Kidney tubule cell (primary cell): ENCODE measurements around the gene RBPMS2.

Experiments used
- DNase-seq: peaks from one replicate; pipeline ENCODE4 v3.0.0-alpha.2; 2018; ENCODE audit warnings: low spot score

RBPMS2 gene

GRCh38 chr15:64782751-64783150 is 7.4 kb upstream of the RBPMS2 start:
- no peak for DNase-seq

DNA sequence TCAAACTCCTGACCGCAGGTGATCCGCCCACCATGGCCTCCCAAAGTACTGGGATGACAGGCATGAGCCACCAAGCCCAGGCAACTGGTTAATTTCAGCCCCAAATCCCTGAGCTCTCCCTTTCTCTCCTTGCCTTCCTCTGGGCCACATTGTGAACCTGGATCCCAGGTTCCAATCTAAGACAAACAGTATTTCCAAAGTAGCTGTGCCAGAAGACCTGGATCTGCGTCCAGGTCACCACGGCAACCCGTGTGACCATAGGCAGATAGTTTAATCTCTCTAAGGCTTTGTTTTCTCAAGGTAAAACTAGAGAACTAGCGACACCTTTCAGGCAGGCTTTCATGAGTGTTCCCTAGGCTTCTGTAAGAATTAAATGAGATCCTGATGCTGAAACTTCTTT is 5.9 kb upstream of the RBPMS2 start:
- DNase-seq: no peak

GRCh38 chr15:64780600-64781156 is 5.3 kb upstream of the RBPMS2 start:
- DNase-seq: no peak

GRCh38 chr15:64779630-64780029 is 4.2 kb upstream of the RBPMS2 start:
- no peak for DNase-seq

GRCh38 chr15:64779024-64779423 is 3.6 kb upstream of the RBPMS2 start:
- DNase-seq: no peak

- no peak for DNase-seq
These were observed 1.0 kb upstream of the RBPMS2 start for GRCh38 chr15:64776402-64776786.

DNA sequence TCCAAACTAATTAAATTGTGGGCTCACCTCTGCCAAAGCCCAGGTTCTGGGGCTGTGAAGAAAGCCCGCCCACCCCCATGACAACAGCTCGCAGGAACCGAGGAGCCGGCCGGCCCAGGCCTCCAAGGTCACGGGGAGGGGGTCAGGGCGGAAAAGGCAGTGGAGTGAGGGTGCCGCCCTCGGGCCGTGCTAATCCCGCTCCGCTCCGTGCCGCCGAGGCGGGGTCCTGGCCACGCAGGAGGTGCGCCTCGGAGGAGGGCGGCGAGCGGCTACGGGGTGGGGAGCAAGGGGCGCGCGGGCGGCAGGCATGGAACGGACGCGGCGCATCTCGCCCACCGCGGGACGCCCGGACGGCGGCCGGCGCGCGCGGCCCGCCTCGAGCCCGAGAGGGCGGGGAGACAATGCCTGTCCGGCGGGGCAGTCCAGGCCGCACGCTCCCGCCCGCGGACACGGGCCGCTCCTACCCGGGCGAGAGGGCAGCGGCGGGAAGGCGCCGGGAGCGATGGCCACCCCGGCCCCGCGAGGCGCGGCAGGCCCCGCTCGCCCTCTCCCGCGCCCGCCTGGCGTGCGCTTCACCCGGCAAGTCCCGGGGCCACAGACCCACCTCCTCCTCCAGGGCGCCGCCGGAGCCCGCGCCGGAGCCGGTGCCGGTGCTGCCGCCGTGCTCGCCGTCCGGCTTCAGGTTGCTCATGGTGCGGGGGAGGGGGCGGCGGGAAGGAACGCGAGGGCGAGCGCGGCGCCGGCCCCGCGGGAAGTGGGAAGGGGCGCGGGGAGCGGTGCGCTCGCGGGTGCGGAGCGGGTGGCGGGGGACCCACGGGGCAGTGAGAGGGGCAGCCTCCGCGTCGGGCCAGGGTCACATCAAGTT is 528 bp downstream of the RBPMS2 start:
- DNase-seq: no peak

GRCh38 chr15:64774037-64774628 is 1.3 kb downstream of the RBPMS2 start:
- DNase-seq: no peak

GRCh38 chr15:64773606-64774005 is 1.8 kb downstream of the RBPMS2 start:
- no peak for DNase-seq

DNA sequence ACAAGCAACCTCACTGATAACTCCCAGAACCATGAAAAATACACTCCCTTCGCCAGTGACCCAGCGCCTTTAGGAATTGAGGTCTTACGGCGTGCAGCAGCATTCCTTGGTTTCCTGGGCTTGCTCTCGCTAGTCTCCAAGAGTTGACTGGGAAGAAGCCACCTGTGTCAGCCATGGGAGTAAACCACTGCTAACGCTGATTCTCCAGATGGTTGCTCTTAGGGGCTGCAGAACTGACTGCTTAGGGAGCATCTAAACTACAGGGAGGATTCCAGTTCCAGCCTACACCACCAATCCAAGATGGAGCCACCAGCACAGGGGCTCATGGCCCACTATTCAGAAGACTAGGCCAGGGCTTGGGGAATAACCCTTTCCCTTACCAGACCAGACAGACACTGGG is 2.4 kb downstream of the RBPMS2 start:
- DNase-seq: no peak

DNA sequence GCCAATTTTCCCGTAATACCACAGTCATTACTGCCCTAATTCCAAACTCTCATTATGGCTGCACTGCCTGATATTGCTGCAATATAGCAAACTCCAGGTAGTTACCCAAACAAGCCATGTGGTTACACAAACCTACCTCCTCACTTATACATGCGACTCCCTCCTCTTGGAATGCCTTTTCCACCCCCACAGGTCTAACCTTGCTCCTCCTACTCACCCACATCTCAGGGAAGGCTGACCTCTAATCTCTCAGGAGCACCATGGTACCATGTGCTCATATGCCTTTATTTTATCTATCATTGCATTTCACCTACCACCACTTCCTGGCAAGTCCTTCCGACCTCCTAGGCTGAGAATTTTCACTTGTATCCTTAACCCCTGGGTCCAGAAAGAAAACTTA is 2.9 kb downstream of the RBPMS2 start:
- DNase-seq: no peak

DNA sequence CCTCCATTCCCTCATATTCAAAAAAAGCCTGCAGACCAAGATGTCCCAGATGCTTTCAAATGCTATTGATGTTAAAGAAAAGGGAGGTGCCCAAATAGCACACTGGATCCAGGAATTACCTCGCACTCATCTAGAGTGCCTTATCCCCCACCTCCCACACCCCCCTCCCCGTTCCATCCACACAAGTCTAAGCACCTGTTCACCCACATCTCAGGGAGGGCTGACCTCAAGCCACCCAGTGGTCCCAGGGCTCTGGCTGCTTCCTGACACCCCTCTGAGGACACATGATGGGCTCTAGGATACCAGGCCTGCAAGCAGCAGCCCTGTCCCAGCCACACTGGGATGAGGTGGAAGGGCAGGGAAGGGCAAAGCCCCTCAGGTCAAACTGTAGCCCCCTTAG is 4.8 kb downstream of the RBPMS2 start:
- DNase-seq: no peak

- DNase-seq: no peak
These were observed 8.2 kb downstream of the RBPMS2 start for GRCh38 chr15:64767203-64767602.

GRCh38 chr15:64766058-64766457 is 9.3 kb downstream of the RBPMS2 start:
- no peak for DNase-seq

- no peak for DNase-seq
These were observed 11.5 kb downstream of the RBPMS2 start for GRCh38 chr15:64763874-64764273.

DNA sequence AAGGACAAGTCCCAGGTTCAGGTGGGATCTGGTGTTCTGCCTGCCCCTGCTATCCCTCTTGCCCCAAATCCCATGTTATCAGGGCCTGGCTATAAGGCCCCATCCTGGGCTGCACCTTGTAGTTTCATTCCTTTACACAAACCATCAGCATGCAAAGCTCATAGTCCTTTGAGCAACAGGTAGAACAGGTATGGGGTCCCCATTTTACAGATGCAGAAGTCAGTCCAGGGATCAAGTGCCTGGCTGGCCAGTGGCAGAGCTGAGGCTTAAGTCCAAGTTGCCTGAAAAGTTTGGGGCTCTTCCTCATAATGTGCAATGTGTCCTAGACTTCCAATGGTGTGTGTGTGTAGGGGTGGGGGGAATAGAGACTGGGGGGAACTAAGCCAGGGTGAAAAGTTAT is 11.9 kb downstream of the RBPMS2 start:
- DNase-seq: no peak

- DNase-seq: no peak
These were observed 12.4 kb downstream of the RBPMS2 start for GRCh38 chr15:64763021-64763420.

DNA sequence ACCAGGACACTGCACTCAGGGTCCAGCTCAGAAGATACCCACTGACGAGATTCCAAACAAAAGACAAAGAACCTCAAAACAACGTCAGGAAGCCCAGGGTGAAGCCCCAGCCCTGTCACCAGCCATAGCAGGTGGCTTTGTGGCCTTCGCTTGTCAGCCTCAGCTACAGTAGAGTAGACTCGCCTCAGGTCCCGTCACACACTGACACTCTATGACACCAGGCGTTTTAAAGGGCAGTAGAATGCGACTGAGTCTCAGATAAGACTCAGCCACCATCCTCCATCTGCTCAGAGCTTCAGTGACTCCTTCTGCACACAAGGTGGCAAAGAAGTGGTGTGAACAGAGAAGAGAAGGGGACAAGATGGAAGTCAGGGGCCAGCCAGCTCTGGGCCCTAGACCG is 12.8 kb downstream of the RBPMS2 start:
- no peak for DNase-seq

- DNase-seq: no peak
These were observed 14.2 kb downstream of the RBPMS2 start for GRCh38 chr15:64761156-64761555.

DNA sequence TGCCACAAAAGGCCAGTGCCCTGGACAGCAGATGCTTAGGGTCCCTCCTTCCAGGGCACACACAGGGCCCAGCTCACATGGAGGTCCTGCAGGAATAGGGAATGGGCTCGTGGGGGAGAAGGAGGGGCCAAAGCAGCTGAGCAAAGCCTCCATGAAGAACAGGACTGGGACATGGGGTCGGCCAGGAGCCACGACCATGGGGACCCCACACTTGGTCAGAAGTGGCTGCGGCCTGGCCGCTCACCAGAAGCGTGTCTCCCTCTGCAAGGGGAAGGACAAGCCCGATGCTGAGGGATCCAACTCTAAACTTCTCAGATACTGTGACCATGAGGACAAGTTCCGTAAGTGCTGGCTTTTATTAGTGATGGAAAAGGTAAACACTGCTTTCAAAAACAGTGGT is 15.3 kb downstream of the RBPMS2 start:
- no peak for DNase-seq

- DNase-seq: no peak
These were observed 19.9 kb downstream of the RBPMS2 start for GRCh38 chr15:64755427-64755940.

- DNase-seq: no peak
These were observed 20.5 kb downstream of the RBPMS2 start for GRCh38 chr15:64754663-64755426.
